Neuronal stem cell (in vitro differentiated cells): ENCODE data around the gene DPH1.

Experiments used
- DNase-seq: peaks from one replicate; pipeline ENCODE4 v3.0.0-alpha.2; 2013; ENCODE audit warnings: low spot score
- H2AFZ ChIP-seq: one replicate; pipeline ENCODE4 v1.6.1; 2013; ENCODE audit warnings: mild to moderate bottlenecking, low read length, inconsistent platforms
- H2AK5ac ChIP-seq: 2 replicates; pipeline ENCODE4 v1.6.1; 2013; ENCODE audit warnings: low read depth, mild to moderate bottlenecking, inconsistent platforms, low read length, moderate library complexity, mixed read lengths
- H2BK120ac ChIP-seq: 2 replicates; pipeline ENCODE4 v1.6.1; 2013; ENCODE audit warnings: low read depth, mild to moderate bottlenecking, inconsistent platforms, low read length, moderate library complexity, mixed read lengths
- H2BK12ac ChIP-seq: one replicate; pipeline ENCODE4 v1.6.1; 2013; ENCODE audit warnings: low read length, inconsistent platforms
- H2BK15ac ChIP-seq: 2 replicates; pipeline ENCODE4 v1.6.1; 2013; ENCODE audit warnings: mild to moderate bottlenecking, low read length, inconsistent platforms, mixed read lengths
- H2BK5ac ChIP-seq: one replicate; pipeline ENCODE4 v1.6.1; 2013; ENCODE audit warnings: inconsistent platforms, mild to moderate bottlenecking, low read length, moderate library complexity
- H3K14ac ChIP-seq: one replicate; pipeline ENCODE4 v1.6.1; 2013; ENCODE audit warnings: low read length, inconsistent platforms
- H3K18ac ChIP-seq: 2 replicates; pipeline ENCODE4 v1.6.1; 2013; ENCODE audit warnings: low read length, inconsistent platforms
- H3K23ac ChIP-seq: 2 replicates; pipeline ENCODE4 v1.6.1; 2013; ENCODE audit warnings: low read depth, mild to moderate bottlenecking, mixed read lengths, low read length, inconsistent platforms; ENCODE audit not compliant: poor library complexity
- H3K27ac ChIP-seq: replicated peaks from 3 replicates; pipeline ENCODE4 v1.5.1; 2013; ENCODE audit warnings: low read length, inconsistent platforms
- H3K27me3 ChIP-seq, 3 experiments: 2 replicates each; pipeline ENCODE4 v1.6.1; 2013; ENCODE audit warnings: low read length in 3 of 3, mild to moderate bottlenecking in 2 of 3, inconsistent platforms in 1 of 3, low read depth in 1 of 3, mixed read lengths in 1 of 3, moderate library complexity in 1 of 3; ENCODE audit not compliant: control insufficient read depth in 3 of 3, insufficient read depth in 3 of 3
- H3K36me3 ChIP-seq, 2 donors: replicated peaks in 1 of 2; 2 replicates each; pipeline ENCODE4 v1.6.1; 2013; ENCODE audit warnings: low read length in 2 of 2; ENCODE audit not compliant: control insufficient read depth in 2 of 2, insufficient read depth in 2 of 2
- H3K4ac ChIP-seq: 2 replicates; pipeline ENCODE4 v1.6.1; 2013; ENCODE audit warnings: inconsistent platforms, mild to moderate bottlenecking, low read length, moderate library complexity
- H3K4me1 ChIP-seq, 2 donors: 1 replicate in 1 of 2; 2 replicates in 1 of 2; pipeline ENCODE4 v1.6.1; 2013; ENCODE audit warnings: low read length in 2 of 2, low read depth in 1 of 2; ENCODE audit not compliant: control insufficient read depth in 2 of 2, insufficient read depth in 1 of 2
- H3K4me2 ChIP-seq: one replicate; pipeline ENCODE4 v1.6.1; 2013; ENCODE audit warnings: mild to moderate bottlenecking, low read length, inconsistent platforms; ENCODE audit not compliant: insufficient read depth, poor library complexity, severe bottlenecking
- H3K4me3 ChIP-seq, 2 donors: 2 replicates each; pipeline ENCODE4 v1.5.1; 2013; ENCODE audit warnings: low read length in 2 of 2, mild to moderate bottlenecking in 2 of 2, inconsistent platforms in 1 of 2, moderate library complexity in 1 of 2
- H3K79me1 ChIP-seq: one replicate; pipeline ENCODE4 v1.6.1; 2013; ENCODE audit warnings: low read depth, mild to moderate bottlenecking, inconsistent platforms, low read length, moderate library complexity
- H3K9ac ChIP-seq: one replicate; pipeline ENCODE4 v1.6.1; 2013; ENCODE audit warnings: mild to moderate bottlenecking, low read depth, low read length, inconsistent platforms; ENCODE audit not compliant: poor library complexity
- H3K9me3 ChIP-seq, 2 donors: replicated peaks in 1 of 2; 2 replicates each; pipeline versions ENCODE3 to v1.6.1; 2013; ENCODE audit warnings: low read length in 2 of 2, mild to moderate bottlenecking in 2 of 2, inconsistent platforms in 1 of 2, low read depth in 1 of 2, mixed read lengths in 1 of 2, moderate library complexity in 1 of 2; ENCODE audit not compliant: control insufficient read depth in 2 of 2, insufficient read depth in 1 of 2
- H4K8ac ChIP-seq: one replicate; pipeline ENCODE4 v1.6.1; 2013; ENCODE audit warnings: low read depth, mild to moderate bottlenecking, inconsistent platforms, low read length, moderate library complexity
- H4K91ac ChIP-seq: one replicate; pipeline ENCODE4 v1.6.1; 2013; ENCODE audit warnings: low read length, low read depth, mild to moderate bottlenecking, inconsistent platforms; ENCODE audit not compliant: poor library complexity
- WGBS, 2 donors: extraction: QIAGEN DNeasy Blood & Tissue Kit; methylation state at CpG; one replicate each; pipeline ENCODE4 v1.1.7; 2013; ENCODE audit warnings: missing lambda C conversion rate in 2 of 2, mixed read lengths in 1 of 2; ENCODE audit not compliant: insufficient read length in 2 of 2, insufficient replicate concordance in 1 of 2; ENCODE audit errors: extremely low coverage in 2 of 2; 5-methylcytosine and 5-hydroxymethylcytosine counted together

DPH1 gene

GRCh38 chr17:2018716-2019510, 11.0 kb upstream of the DPH1 start:
- WGBS, 2 donors, result no CpG with 5 or more reads among the region's 24 CpGs

DNA sequence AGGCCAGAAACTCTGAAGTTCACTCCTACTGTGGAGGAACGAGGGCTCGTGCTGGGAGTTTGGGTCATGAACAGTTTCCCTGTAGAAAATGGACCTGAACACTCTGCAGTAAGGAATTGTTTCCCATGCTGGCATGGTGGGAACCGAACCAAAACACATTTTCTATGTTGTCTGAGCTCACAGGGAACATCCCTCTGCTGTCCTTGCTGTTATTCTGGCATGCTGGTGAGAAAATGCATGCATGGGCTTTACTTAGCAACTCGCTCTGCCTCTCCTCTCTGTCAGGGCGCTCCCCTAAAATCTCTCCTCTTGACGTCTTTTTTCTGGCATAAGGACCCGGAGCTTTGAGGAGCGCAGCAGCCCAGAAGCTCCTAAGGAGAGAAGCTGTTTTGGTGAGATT, 10.2 kb upstream of the DPH1 start:
- no peaks in the 10 kb centered on the region for H3K36me3 ChIP-seq
- no CpG with 5 or more reads among the region's 8 CpGs for WGBS, 2 donors
- H2BK120ac ChIP-seq, result no peak overlapping the region
- no peak overlapping the region for H2AFZ ChIP-seq
- H3K14ac ChIP-seq, result no peak overlapping the region
- H2BK12ac ChIP-seq, result no peak overlapping the region
- H3K4me1 ChIP-seq, result peaks cover 6 to 28% of the 10 kb centered on the region in 2 donors
- no peak overlapping the region for H3K18ac ChIP-seq
- no peak overlapping the region for H4K91ac ChIP-seq
- no peak overlapping the region for H2BK15ac ChIP-seq
- H2BK5ac ChIP-seq, result no peak overlapping the region
- H3K9me3 ChIP-seq, result no peaks in the 10 kb centered on the region
- H3K4ac ChIP-seq, result no peak overlapping the region
- H3K9ac ChIP-seq, result no peak overlapping the region
- no peak overlapping the region for H3K4me2 ChIP-seq
- H3K23ac ChIP-seq, result no peak overlapping the region
- no peak overlapping the region for H3K4me3 ChIP-seq
- no peak overlapping the region for H3K27ac ChIP-seq
- no peak overlapping the region for H4K8ac ChIP-seq
- peaks cover 1% of the 10 kb centered on the region for H3K79me1 ChIP-seq
- no peak overlapping the region for H2AK5ac ChIP-seq
- no peak for DNase-seq
- peaks cover 5 to 67% (median 11%) of the 10 kb centered on the region in 3 experiments for H3K27me3 ChIP-seq

More at GRCh38 chr17:2018716-2019510, 11.0 kb upstream of the DPH1 start:
- H2BK120ac ChIP-seq, result no peak overlapping the region
- H3K18ac ChIP-seq, result peak overlapping the region; percentile 60
- no peak overlapping the region for H3K4ac ChIP-seq
- no peak overlapping the region for H2BK12ac ChIP-seq
- peak overlapping the region; percentile 8 for H2BK15ac ChIP-seq
- H2AFZ ChIP-seq, result no peak overlapping the region
- peak overlapping the region; percentile 44 for H4K91ac ChIP-seq
- no peak overlapping the region for H3K23ac ChIP-seq
- H3K4me1 ChIP-seq, result peaks cover 6 to 24% of the 10 kb centered on the region in 2 donors
- H3K36me3 ChIP-seq, result no peaks in the 10 kb centered on the region
- peaks cover 0 to 59% (median 3%) of the 10 kb centered on the region in 3 experiments for H3K27me3 ChIP-seq
- no peak overlapping the region for H3K27ac ChIP-seq
- H2BK5ac ChIP-seq, result peak overlapping the region; percentile 43
- no peak overlapping the region for H4K8ac ChIP-seq
- H3K9me3 ChIP-seq, result peaks cover 0 to 1% of the 10 kb centered on the region in 2 donors
- DNase-seq, result no peak
- peak overlapping the region; percentile 54 for H3K9ac ChIP-seq
- H3K14ac ChIP-seq, result no peak overlapping the region
- H3K79me1 ChIP-seq, result no peaks in the 10 kb centered on the region
- no peak overlapping the region for H3K4me2 ChIP-seq
- H3K4me3 ChIP-seq, result no peak overlapping the region
- peak overlapping the region; percentile 30 for H2AK5ac ChIP-seq

DNA sequence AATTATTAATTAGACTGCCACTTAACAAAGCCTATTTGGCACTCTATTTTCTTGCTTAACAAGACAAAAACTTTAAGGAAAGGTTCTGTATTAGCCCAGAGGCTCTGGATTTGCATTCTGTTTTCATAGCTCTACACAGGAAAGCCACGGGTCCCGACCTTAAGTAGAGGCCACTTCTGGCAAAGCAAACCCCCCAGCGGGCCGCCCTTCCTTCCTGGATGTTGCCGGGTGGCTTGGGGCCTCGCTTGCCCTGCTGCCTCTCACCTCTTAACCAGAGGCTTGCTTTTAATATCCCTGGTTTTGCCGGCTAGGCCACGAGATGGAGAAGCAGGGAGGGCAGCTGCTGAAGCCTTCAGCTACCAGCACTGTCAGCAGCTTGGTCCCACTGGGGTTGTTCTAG, 9.2 kb upstream of the DPH1 start:
- Histone ChIP-seq H3K23ac (peak overlapping the region; percentile 59), H3K18ac (peak overlapping the region; percentile 60), H3K9ac (no peak overlapping the region), H2BK120ac (no peak overlapping the region), H3K36me3 (no peaks in the 10 kb centered on the region), H4K8ac (no peak overlapping the region), H3K4me3 (no peak overlapping the region), H2AFZ (peak overlapping the region; percentile 21), H2BK12ac (no peak overlapping the region), H3K14ac (no peak overlapping the region), H3K4ac (no peak overlapping the region), H2BK15ac (no peak overlapping the region), H3K9me3 (no peaks in the 10 kb centered on the region), H3K27me3 (peaks cover 8 to 77% (median 21%) of the 10 kb centered on the region in 3 experiments), H3K4me2 (no peak overlapping the region), H3K79me1 (peaks cover 1% of the 10 kb centered on the region), H2AK5ac (no peak overlapping the region), H3K4me1 (peaks cover 6 to 28% of the 10 kb centered on the region in 2 donors), H4K91ac (no peak overlapping the region), H3K27ac (no peak overlapping the region), H2BK5ac (no peak overlapping the region)
- no peak for DNase-seq
- WGBS, 2 donors, result no CpG with 5 or more reads among the region's 8 CpGs

GRCh38 chr17:2022647-2023240, 7.2 kb upstream of the DPH1 start:
- Histone ChIP-seq H3K4ac (peak overlapping the region; percentile 69), H3K9ac (no peak overlapping the region), H3K9me3 (peaks cover 3 to 4% of the 10 kb centered on the region in 2 donors), H2AK5ac (peak overlapping the region; percentile 74), H3K18ac (peak overlapping the region; percentile 19), H3K36me3 (no peaks in the 10 kb centered on the region), H3K27me3 (peaks cover 8 to 88% (median 34%) of the 10 kb centered on the region in 3 experiments), H2BK5ac (no peak overlapping the region), H3K27ac (peak overlapping the region; percentile 3), H3K4me2 (no peak overlapping the region), H2BK15ac (peak overlapping the region; percentile 8), H2BK120ac (peak overlapping the region; percentile 58), H3K4me3 (no peak overlapping the region), H4K8ac (no peak overlapping the region), H2AFZ (no peak overlapping the region), H3K79me1 (peaks cover 1% of the 10 kb centered on the region), H2BK12ac (peak overlapping the region; percentile 0), H4K91ac (no peak overlapping the region), H3K23ac (no peak overlapping the region), H3K4me1 (peaks cover 6 to 17% of the 10 kb centered on the region in 2 donors), H3K14ac (no peak overlapping the region)
- DNase-seq, result no peak
- no CpG with 5 or more reads among the region's 15 CpGs for WGBS, 2 donors
